HG03457 (cell line): ENCODE data around the gene SMOC2.
"Not testable (repeated sequence)": the region's sequence is repeated elsewhere in the genome, so short reads cannot be mapped to it uniquely, and the experiment has no call there.

ENCODE experiments used
- ATAC-seq: cut with Tn5 transposase; IDR thresholded peaks from one replicate; pipeline ENCODE4 v1.9.1; 2021; ENCODE audit warnings: moderate number of reproducible peaks; ENCODE audit not compliant: unreplicated experiment

The SMOC2 gene

GRCh38 chr6:168537540-168537884, 96.5 kb downstream of the SMOC2 start:
- no peak for ATAC-seq

GRCh38 chr6:168538188-168538891, 97.4 kb downstream of the SMOC2 start:
- not testable (repeated sequence) for ATAC-seq

- no peak for ATAC-seq
Observed at GRCh38 chr6:168538892-168539811, 98.2 kb downstream of the SMOC2 start.

- no peak for ATAC-seq
Observed at GRCh38 chr6:168540713-168541291, 99.8 kb downstream of the SMOC2 start.

DNA sequence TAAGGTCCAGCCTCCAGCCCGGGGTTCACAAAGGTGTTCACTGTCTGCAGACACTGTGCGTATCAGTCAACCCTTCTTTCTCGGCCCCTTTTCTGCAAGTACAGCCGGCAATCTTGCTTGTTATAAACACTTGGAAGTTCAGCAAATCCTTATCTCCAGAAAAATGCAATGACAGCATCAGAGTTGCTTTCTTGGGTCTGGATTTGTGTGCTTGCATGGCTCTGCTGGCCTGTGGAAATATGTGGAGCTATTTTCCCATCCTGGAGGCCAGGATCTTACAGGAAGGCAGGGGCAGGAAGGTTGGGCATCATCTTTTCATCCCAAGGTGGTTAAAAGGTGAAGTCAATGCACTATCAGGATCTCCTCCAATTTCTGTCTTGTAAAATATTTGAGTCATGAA, 100.3 kb downstream of the SMOC2 start:
- no peak for ATAC-seq

- ATAC-seq, result no peak
Observed at GRCh38 chr6:168542301-168542700, 101.3 kb downstream of the SMOC2 start.

- no peak for ATAC-seq
Observed at GRCh38 chr6:168545428-168545827, 104.4 kb downstream of the SMOC2 start.

DNA sequence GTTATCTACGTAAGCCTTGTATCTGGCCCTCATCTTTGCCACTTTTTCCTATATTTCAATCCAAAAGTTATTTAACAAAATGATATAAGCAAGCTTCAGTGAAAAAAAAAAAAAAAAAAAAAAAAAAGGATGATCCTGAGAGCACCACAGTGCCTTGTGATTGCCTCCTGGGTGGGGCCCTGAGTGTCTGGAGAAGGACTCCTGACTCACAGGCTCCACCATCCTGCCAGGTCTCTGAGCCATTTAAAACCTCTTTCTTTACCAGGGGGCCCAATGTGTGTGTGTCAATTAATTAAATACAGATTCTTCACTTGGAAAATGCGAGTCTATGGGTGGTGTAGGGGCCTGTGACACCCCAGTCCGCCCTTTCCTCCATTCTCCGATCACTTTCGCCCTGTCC, 105.2 kb downstream of the SMOC2 start:
- no peak for ATAC-seq

GRCh38 chr6:168546730-168547129, 105.7 kb downstream of the SMOC2 start:
- ATAC-seq, result no peak

DNA sequence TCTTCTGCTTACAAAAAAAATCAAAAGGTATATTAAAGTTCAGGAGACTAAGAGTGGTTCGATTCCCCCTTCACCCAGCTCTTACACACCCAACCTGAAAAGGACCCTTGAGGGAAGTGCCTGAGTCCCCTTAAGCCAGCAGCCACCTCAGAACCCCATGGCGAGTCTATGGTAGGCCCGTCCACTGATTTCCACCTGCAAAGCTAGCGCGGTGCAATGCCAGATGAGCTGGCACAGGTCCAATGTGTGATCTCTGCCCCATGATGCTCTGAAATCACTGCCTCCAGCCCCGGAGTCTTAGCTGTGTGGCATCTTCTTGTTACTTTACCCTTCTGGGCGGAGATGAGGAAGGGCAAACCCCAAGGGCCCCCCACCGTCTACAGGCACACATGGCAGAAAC, 109.3 kb downstream of the SMOC2 start:
- ATAC-seq, result no peak

DNA sequence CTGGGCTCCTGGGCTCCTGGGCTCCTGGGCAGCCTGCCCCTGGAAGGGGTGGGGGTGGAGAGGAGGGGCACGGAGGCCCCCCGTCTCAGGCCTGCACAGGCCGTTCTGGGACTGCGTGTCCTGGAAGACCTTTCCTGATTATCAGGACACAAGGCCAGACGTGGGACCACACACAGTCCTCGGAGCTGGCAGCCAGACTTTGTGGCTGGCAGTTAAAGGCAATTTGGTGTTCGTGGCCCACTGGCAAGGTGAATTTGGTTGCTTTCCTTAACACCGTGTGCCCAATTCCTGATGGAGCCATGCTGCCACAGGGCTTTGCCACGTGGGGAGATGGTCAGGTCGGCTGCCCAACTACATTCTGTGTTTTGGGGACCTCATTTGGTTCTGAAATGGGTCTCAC, 113.5 kb downstream of the SMOC2 start:
- no peak for ATAC-seq

DNA sequence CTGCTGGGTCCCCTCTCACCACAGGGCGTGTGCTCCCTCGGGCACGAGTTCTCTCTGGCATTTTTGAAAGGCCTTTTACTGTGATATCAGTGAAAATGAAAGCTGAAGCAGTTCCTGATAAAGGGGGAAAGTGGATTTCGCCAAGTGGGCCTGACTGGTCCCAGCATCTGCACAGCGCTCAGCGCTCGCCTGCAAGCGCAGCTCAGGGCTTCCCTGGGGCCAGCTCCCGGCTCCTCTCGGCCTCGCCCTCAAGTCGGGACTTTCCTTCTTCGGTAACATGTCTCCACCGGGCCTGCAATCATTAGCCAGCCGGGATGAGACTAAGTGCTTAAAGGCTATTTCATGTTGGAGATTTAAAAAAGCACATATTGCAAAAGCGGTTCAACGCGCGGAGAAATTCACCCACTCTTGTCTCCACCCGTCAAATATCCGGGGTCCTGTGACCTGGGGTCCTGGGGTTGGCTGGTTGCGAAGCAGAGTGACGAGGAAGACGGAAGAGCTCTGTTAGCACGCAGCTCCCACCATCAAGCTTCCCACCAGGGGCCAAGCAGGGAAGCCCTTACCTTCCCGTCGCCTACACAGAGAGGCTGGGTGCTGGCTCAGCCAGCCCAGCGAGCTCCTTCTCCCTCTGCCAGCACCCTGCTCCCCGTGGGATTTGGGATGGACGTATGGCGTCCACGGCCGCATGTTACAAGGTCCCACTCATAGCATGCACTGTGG, 114.1 kb downstream of the SMOC2 start:
- ATAC-seq, result no peak

- no peak for ATAC-seq
Observed at GRCh38 chr6:168555618-168556273, 114.8 kb downstream of the SMOC2 start.

GRCh38 chr6:168557512-168557911, 116.5 kb downstream of the SMOC2 start:
- no peak for ATAC-seq

GRCh38 chr6:168558686-168559085, 117.7 kb downstream of the SMOC2 start:
- ATAC-seq, result no peak

- no peak for ATAC-seq
Observed at GRCh38 chr6:168559574-168560098, 118.7 kb downstream of the SMOC2 start.

DNA sequence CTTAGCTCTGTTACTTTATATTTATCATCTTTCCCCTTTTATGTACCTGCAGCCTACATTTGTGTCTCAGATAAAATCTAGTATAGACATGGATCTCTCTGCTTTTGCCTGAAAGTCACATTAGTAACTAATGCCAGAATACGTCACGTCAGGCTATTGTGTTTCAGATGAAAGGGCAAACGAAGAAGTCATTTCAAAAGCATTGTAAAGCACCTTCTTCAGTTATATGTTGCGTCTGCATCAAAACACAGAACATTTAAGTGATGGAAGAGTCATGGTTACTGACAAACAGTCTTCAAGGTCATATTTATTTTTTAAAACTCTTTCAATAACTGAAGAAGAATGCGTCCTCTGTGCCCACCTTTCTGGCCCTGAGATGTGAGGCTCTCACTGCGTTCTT, 119.1 kb downstream of the SMOC2 start:
- ATAC-seq, result no peak

GRCh38 chr6:168562576-168563151, 121.7 kb downstream of the SMOC2 start:
- ATAC-seq, result no peak

- no peak for ATAC-seq
Observed at GRCh38 chr6:168563656-168564055, 122.7 kb downstream of the SMOC2 start.

- no peak for ATAC-seq
Observed at GRCh38 chr6:168565112-168565511, 124.1 kb downstream of the SMOC2 start.
